Mucosa of stomach (tissue), 1 donor: ENCODE data around the gene LDB2.

Source experiments
- H3K27me3 ChIP-seq: one replicate; pipeline ENCODE4 v1.7.0; 2013; ENCODE audit warnings: mild to moderate bottlenecking, low read length; ENCODE audit not compliant: control insufficient read depth, insufficient read depth
- H3K36me3 ChIP-seq: one replicate; pipeline ENCODE4 v1.7.0; 2013; ENCODE audit warnings: low read length; ENCODE audit not compliant: control insufficient read depth, insufficient read depth
- H3K4me1 ChIP-seq: one replicate; pipeline ENCODE4 v1.7.0; 2013; ENCODE audit warnings: mild to moderate bottlenecking, low read length; ENCODE audit not compliant: control insufficient read depth, insufficient read depth
- H3K4me3 ChIP-seq: one replicate; pipeline ENCODE4 v1.7.0; 2013; ENCODE audit warnings: low read length
- H3K9ac ChIP-seq: one replicate; pipeline ENCODE4 v1.7.0; 2013; ENCODE audit warnings: mild to moderate bottlenecking, low read length, moderate library complexity
- H3K9me3 ChIP-seq: one replicate; pipeline ENCODE4 v1.7.0; 2013; ENCODE audit warnings: mild to moderate bottlenecking, low read length, moderate library complexity; ENCODE audit not compliant: control insufficient read depth
- donor health status: Pancreatic carcinoma.

The LDB2 gene

GRCh38 chr4:16608123-16608522 lies 290.3 kb downstream of the LDB2 start:
- no peaks in the 10 kb centered on the region for H3K27me3 ChIP-seq
- H3K9me3 ChIP-seq: no peaks in the 10 kb centered on the region
- H3K9ac ChIP-seq: no peak overlapping the region
- H3K36me3 ChIP-seq: no peaks in the 10 kb centered on the region
- H3K4me1 ChIP-seq: no peaks in the 10 kb centered on the region
- no peak overlapping the region for H3K4me3 ChIP-seq

DNA sequence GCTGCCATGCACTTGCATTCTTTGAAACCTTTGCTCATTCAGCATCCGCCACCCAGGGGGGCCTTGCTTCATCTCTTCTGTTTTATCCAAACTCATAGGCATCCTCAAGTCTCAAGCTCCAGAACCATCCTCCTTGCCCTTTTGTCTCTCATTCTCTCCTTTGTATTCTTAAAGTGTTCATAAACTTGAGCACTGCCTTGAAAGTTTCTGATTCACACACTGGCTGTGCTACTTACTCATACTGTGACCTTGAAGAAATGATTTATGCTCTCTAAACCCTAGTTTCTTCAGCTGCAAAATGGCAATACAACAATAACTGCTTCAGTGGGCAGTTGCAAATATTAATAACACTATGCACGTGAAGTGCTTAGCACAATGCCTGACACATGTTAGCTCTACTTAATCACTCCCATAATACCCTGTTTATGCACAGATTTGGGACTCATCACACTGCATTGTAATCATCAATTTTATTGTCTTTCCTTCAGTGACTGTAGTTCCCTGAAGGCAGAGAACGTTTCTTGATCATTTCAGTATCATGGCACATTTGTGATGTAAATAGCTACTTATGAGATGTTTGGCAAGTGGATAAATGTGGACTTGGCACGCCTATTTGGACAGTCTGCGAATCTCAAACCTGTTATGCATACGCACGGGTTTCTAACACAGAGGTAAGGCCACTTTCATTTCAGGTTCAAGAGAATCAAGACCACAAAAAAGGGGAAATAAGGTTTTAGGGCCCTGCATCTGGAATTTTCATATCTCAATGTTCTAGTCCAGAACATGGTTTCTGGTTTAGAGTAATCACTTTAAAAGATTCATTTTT lies 291.0 kb downstream of the LDB2 start:
- Histone ChIP-seq H3K4me3 (no peak overlapping the region), H3K36me3 (no peaks in the 10 kb centered on the region), H3K9me3 (no peaks in the 10 kb centered on the region), H3K4me1 (no peaks in the 10 kb centered on the region), H3K9ac (no peak overlapping the region), H3K27me3 (no peaks in the 10 kb centered on the region)

DNA sequence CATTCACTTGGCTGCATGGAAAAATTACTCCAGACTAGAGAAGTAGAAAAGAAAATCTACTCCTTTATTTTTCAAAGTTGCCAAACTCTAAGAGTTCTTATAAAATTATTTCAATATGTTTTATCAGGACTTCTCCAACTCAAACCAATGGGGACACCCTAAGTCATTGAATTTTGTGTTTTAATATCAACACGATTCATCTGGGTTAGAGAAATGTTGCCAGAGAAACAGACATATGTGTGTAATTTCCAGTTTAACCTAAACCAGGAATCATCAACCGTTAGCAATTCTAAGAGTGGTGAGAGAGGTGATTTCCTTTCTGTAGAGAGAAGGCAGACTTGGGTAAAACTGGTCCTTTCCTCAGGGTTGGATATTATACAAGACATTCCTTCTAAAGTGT lies 291.8 kb downstream of the LDB2 start:
- Histone ChIP-seq H3K4me3 (no peak overlapping the region), H3K36me3 (no peaks in the 10 kb centered on the region), H3K27me3 (no peaks in the 10 kb centered on the region), H3K9ac (no peak overlapping the region), H3K4me1 (no peaks in the 10 kb centered on the region), H3K9me3 (no peaks in the 10 kb centered on the region)

- H3K9ac ChIP-seq: no peak overlapping the region
- H3K27me3 ChIP-seq: no peaks in the 10 kb centered on the region
- peaks cover 6% of the 10 kb centered on the region for H3K4me1 ChIP-seq
- no peaks in the 10 kb centered on the region for H3K9me3 ChIP-seq
- no peak overlapping the region for H3K4me3 ChIP-seq
- H3K36me3 ChIP-seq: no peaks in the 10 kb centered on the region
Measured at GRCh38 chr4:16603178-16603577, 295.3 kb downstream of the LDB2 start.

DNA sequence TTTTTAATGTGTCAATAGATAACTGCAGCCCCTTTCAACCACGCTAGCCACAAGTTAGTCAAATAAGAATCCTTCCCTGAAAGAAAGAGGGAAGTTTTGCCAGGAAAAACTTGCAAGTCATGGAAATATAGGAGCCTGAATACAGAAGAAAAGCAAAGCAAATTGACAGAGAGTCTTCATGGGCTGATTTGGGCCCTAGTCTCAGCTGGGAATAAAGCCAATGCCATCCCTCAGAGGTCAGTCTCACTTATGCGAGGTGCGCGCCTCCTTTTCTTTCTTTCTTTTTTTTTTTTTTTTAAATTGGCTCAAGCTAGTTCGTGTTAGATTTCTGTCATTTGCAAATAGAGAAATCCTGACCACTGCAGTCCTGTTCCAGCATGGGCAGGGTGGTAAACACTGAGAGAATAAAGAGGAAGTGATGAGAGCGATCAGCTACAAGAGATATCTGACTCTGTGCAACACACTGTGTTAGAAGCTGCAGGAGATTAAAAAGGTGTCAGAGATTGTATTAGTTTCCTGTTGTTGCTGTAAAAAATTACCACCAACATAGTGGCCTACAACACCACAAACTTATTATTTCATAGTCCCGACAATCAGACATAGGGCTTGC lies 299.7 kb downstream of the LDB2 start:
- Histone ChIP-seq H3K9me3 (no peaks in the 10 kb centered on the region), H3K4me3 (no peak overlapping the region), H3K27me3 (no peaks in the 10 kb centered on the region), H3K4me1 (peaks cover 11% of the 10 kb centered on the region), H3K36me3 (no peaks in the 10 kb centered on the region), H3K9ac (no peak overlapping the region)

- Histone ChIP-seq H3K4me1 (peaks cover 11% of the 10 kb centered on the region), H3K9me3 (no peaks in the 10 kb centered on the region), H3K36me3 (no peaks in the 10 kb centered on the region), H3K4me3 (no peak overlapping the region), H3K27me3 (no peaks in the 10 kb centered on the region), H3K9ac (no peak overlapping the region)
Measured at GRCh38 chr4:16597845-16598596, 300.4 kb downstream of the LDB2 start.

GRCh38 chr4:16597443-16597842 lies 301.0 kb downstream of the LDB2 start:
- no peaks in the 10 kb centered on the region for H3K9me3 ChIP-seq
- H3K4me1 ChIP-seq: peaks cover 11% of the 10 kb centered on the region
- H3K36me3 ChIP-seq: no peaks in the 10 kb centered on the region
- no peak overlapping the region for H3K9ac ChIP-seq
- H3K27me3 ChIP-seq: no peaks in the 10 kb centered on the region
- H3K4me3 ChIP-seq: no peak overlapping the region

DNA sequence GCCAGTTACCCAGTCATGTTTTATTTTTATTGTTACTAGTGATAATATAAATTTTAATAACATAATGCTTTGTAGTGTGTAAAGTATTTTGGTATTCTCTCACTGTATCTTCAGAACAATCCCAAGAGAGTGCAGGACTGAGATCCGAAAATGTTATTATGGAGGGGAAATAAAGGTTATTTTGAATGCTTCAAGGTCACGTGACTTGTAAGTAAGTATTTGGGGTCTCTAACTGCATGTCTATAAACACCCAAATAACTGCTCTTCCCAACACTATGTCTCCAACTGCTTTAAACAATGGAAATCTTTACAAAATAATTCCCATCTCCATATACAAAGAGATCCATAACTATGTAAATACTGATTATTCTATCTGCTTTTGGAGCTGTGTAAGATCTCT lies 302.2 kb downstream of the LDB2 start:
- H3K4me1 ChIP-seq: peaks cover 11% of the 10 kb centered on the region
- H3K9ac ChIP-seq: no peak overlapping the region
- H3K36me3 ChIP-seq: no peaks in the 10 kb centered on the region
- no peaks in the 10 kb centered on the region for H3K27me3 ChIP-seq
- no peak overlapping the region for H3K4me3 ChIP-seq
- no peaks in the 10 kb centered on the region for H3K9me3 ChIP-seq

- H3K9ac ChIP-seq: no peak overlapping the region
- H3K4me1 ChIP-seq: peaks cover 11% of the 10 kb centered on the region
- no peak overlapping the region for H3K4me3 ChIP-seq
- H3K9me3 ChIP-seq: no peaks in the 10 kb centered on the region
- H3K36me3 ChIP-seq: no peaks in the 10 kb centered on the region
- H3K27me3 ChIP-seq: no peaks in the 10 kb centered on the region
Measured at GRCh38 chr4:16594128-16594527, 304.3 kb downstream of the LDB2 start.

DNA sequence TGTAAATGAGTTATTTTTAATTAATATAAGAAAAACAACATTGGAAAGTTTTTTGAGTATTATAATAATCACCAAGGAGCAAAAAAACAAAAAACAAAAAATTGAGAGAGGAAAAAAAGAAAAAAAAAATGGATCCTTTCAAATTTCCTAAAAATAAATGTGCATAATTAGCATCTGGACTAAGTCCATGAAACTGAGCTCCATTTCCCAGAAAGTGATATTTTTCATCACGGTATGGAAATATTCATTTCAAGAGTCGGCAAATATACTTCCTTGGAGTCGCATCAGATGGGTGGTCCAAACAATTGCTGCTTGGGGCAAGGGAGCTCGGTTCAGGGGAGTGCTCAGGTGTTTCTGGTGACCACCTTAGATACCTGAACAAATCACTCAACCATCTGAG lies 305.1 kb downstream of the LDB2 start:
- Histone ChIP-seq H3K9me3 (no peaks in the 10 kb centered on the region), H3K36me3 (no peaks in the 10 kb centered on the region), H3K27me3 (no peaks in the 10 kb centered on the region), H3K4me3 (no peak overlapping the region), H3K9ac (no peak overlapping the region), H3K4me1 (peaks cover 7% of the 10 kb centered on the region)

DNA sequence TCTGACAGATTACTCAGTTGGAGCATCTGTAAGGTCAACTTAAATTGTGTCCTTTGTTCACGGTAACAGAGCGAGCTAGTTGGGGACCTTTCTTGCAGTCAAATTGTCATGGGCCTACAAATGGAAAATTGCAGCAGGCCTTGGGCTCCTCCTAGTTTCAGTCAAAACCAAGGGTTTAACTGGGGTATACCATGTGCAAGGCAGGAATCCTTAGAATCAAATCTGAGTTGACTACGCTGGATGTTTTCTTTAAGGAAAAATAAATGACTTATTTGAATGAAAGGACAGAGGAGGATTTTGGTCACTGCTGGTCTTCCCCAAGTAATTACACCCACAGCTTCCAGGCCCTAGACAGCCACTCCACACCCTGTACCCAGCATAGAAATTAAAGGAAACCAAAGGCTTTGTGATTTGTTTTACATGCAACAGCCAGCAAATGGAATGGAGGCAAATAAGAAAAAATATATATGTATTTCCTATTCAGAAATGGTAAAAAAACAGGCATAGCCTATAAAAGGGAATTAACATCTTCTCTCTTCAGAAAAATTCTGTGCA lies 307.1 kb downstream of the LDB2 start:
- Histone ChIP-seq H3K36me3 (no peaks in the 10 kb centered on the region), H3K9me3 (no peaks in the 10 kb centered on the region), H3K4me3 (no peak overlapping the region), H3K9ac (no peak overlapping the region), H3K27me3 (no peaks in the 10 kb centered on the region), H3K4me1 (no peaks in the 10 kb centered on the region)

- Histone ChIP-seq H3K27me3 (no peaks in the 10 kb centered on the region), H3K9ac (no peak overlapping the region), H3K36me3 (no peaks in the 10 kb centered on the region), H3K9me3 (no peaks in the 10 kb centered on the region), H3K4me1 (no peaks in the 10 kb centered on the region), H3K4me3 (no peak overlapping the region)
Measured at GRCh38 chr4:16590797-16591196, 307.6 kb downstream of the LDB2 start.
